ENCODE measurements around the gene GSG1L. TPM values are rescaled to one million over a fixed set of nuclear protein-coding genes. Genes with fewer than 3 reads are reported as not detected.

Gene GSG1L
- polyA plus RNA-seq, 1 donor (not counting 4 experiments of a cell fraction or from before 2014, with no cell fraction given): not detected

- no peak overlapping the region for H2AFZ ChIP-seq (ENCODE audit: control insufficient read depth, low read length)
- FAIRE-seq: no peak
These were observed 115.8 kb downstream of the GSG1L start for GRCh38 chr16:27947696-27948095.

GRCh38 chr16:27945233-27945973 lies 118.1 kb downstream of the GSG1L start:
- FAIRE-seq (no peak), DNase-seq (ENCODE audit: low read depth, low spot score) (no peak)
- H3K9me1 ChIP-seq (ENCODE audit: control insufficient read depth, extremely low read depth, insufficient read depth, low read length): no peaks in the 10 kb centered on the region
- H3K4me2 ChIP-seq (ENCODE audit: control insufficient read depth, extremely low read depth, insufficient read depth, low read depth, low read length): no peak overlapping the region
- H2AFZ ChIP-seq (ENCODE audit: control insufficient read depth, low read length): no peak overlapping the region
- no peak overlapping the region for H3K27ac ChIP-seq (ENCODE audit: control insufficient read depth, insufficient read depth, low read length)
- no peaks in the 10 kb centered on the region for H3K79me2 ChIP-seq (ENCODE audit: control insufficient read depth, insufficient read depth, low read length)
- H3K36me3 ChIP-seq (ENCODE audit: control insufficient read depth in 2 of 2, extremely low read depth in 1 of 2, insufficient read depth in 2 of 2, low read length in 2 of 2): no peaks in the 10 kb centered on the region
- H4K20me1 ChIP-seq (ENCODE audit: control insufficient read depth, extremely low read depth, insufficient read depth, low read length): no peaks in the 10 kb centered on the region
- no peaks in the 10 kb centered on the region for H3K9me3 ChIP-seq (ENCODE audit: control insufficient read depth, low read depth, low read length)
- no peak overlapping the region for H3K4me3 ChIP-seq (ENCODE audit: control insufficient read depth in 2 of 3, extremely low read depth in 1 of 3, insufficient read depth in 2 of 3, low read depth in 1 of 3, low read length in 3 of 3)
- no peak overlapping the region for H3K9ac ChIP-seq (ENCODE audit: control insufficient read depth, extremely low read depth, insufficient read depth, low read length)
- dilution Hi-C loops (cut with MboI; ENCODE audit: extremely low pct_ligation_motif_present, low sequenced_read_pairs): no loop called here
- no peak for TF ChIP-seq EZH2 (IDR thresholded peaks at IDR 0.05; ENCODE audit: low read length)
- TF ChIP-seq CTCF (optimal IDR thresholded peaks at IDR 0.05 in 1 of 3, IDR thresholded peaks at IDR 0.05 in 1 of 3, conservative IDR thresholded peaks at IDR 0.05 in 1 of 3; ENCODE audit: extremely low read depth in 1 of 3, insufficient read depth in 2 of 3, low read length in 3 of 3): no peak
- no peaks in the 10 kb centered on the region for H3K27me3 ChIP-seq (ENCODE audit: control insufficient read depth, extremely low read depth, insufficient read depth, low read length)
- H3K4me1 ChIP-seq (ENCODE audit: control insufficient read depth, extremely low read depth, insufficient read depth, low read length): no peaks in the 10 kb centered on the region

More at GRCh38 chr16:27947696-27948095, 115.8 kb downstream of the GSG1L start:
- Histone ChIP-seq H3K4me1 (ENCODE audit: control insufficient read depth, extremely low read depth, insufficient read depth, low read length) (no peaks in the 10 kb centered on the region), H3K4me3 (ENCODE audit: control insufficient read depth in 2 of 3, extremely low read depth in 1 of 3, insufficient read depth in 2 of 3, low read depth in 1 of 3, low read length in 3 of 3) (no peak overlapping the region), H3K9ac (ENCODE audit: control insufficient read depth, extremely low read depth, insufficient read depth, low read length) (no peak overlapping the region), H3K27ac (ENCODE audit: control insufficient read depth, insufficient read depth, low read length) (no peak overlapping the region), H3K79me2 (ENCODE audit: control insufficient read depth, insufficient read depth, low read length) (no peaks in the 10 kb centered on the region), H3K4me2 (ENCODE audit: control insufficient read depth, extremely low read depth, insufficient read depth, low read depth, low read length) (no peak overlapping the region), H3K27me3 (ENCODE audit: control insufficient read depth, extremely low read depth, insufficient read depth, low read length) (no peaks in the 10 kb centered on the region), H3K9me1 (ENCODE audit: control insufficient read depth, extremely low read depth, insufficient read depth, low read length) (no peaks in the 10 kb centered on the region), H4K20me1 (ENCODE audit: control insufficient read depth, extremely low read depth, insufficient read depth, low read length) (no peaks in the 10 kb centered on the region), H3K36me3 (ENCODE audit: control insufficient read depth in 2 of 2, extremely low read depth in 1 of 2, insufficient read depth in 2 of 2, low read length in 2 of 2) (no peaks in the 10 kb centered on the region), H3K9me3 (ENCODE audit: control insufficient read depth, low read depth, low read length) (no peaks in the 10 kb centered on the region)
- TF ChIP-seq EZH2 (IDR thresholded peaks at IDR 0.05; ENCODE audit: low read length) (no peak), CTCF (optimal IDR thresholded peaks at IDR 0.05 in 1 of 3, IDR thresholded peaks at IDR 0.05 in 1 of 3, conservative IDR thresholded peaks at IDR 0.05 in 1 of 3; ENCODE audit: extremely low read depth in 1 of 3, insufficient read depth in 2 of 3, low read length in 3 of 3) (no peak)
- dilution Hi-C loops (cut with MboI; ENCODE audit: extremely low pct_ligation_motif_present, low sequenced_read_pairs): no loop called here
- no peak for DNase-seq (ENCODE audit: low read depth, low spot score)

Measured in keratinocyte (primary cell).